LNCAP (cell line): ENCODE data around the gene WNT3A.
A peak's percentile ranks its signal among the peaks of the same experiment; 100 is the strongest.

ENCODE experiments used
- TF ChIP-seq, protein P1 (sequence below): fragments of 450-650 bp; IDR thresholded peaks from 2 replicates; pipeline ENCODE4 v1.5.1; 2017; ENCODE audit warnings: mild to moderate bottlenecking

The WNT3A gene

DNA sequence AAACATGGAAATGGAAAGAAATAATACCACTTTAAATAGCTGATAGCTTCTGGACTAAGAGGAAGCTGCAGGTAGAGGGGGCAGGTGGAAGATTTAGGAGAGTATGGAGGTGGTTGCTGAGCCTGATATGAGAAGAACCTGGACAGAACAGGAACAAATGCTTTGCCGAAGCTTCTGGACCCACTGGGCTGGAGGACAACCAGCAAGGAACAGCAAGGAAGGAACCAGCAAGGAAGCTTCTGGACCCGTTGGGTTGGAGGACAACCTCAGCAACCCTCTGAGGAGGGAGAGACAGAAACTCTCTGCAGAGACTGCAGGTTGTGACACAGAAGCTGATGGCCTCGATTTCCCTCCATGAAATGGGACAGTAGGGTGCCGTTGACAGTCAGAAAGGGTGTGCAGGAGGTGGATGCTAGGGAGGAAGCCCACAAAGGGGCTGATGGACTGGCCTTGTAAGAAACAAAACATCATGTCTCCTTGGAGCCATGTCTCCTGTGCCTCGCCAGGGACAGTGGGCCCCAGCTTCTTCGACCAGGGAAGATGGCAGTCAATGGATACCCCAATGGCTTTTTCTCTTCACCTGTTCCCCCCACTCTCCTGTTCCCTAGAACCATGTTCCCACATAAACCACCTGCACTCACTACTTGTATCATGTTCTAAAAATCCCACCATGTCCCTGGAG is 8.3 kb upstream of the WNT3A start:
- TF ChIP-seq, protein P1, sequence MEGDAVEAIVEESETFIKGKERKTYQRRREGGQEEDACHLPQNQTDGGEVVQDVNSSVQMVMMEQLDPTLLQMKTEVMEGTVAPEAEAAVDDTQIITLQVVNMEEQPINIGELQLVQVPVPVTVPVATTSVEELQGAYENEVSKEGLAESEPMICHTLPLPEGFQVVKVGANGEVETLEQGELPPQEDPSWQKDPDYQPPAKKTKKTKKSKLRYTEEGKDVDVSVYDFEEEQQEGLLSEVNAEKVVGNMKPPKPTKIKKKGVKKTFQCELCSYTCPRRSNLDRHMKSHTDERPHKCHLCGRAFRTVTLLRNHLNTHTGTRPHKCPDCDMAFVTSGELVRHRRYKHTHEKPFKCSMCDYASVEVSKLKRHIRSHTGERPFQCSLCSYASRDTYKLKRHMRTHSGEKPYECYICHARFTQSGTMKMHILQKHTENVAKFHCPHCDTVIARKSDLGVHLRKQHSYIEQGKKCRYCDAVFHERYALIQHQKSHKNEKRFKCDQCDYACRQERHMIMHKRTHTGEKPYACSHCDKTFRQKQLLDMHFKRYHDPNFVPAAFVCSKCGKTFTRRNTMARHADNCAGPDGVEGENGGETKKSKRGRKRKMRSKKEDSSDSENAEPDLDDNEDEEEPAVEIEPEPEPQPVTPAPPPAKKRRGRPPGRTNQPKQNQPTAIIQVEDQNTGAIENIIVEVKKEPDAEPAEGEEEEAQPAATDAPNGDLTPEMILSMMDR, result no peak

DNA sequence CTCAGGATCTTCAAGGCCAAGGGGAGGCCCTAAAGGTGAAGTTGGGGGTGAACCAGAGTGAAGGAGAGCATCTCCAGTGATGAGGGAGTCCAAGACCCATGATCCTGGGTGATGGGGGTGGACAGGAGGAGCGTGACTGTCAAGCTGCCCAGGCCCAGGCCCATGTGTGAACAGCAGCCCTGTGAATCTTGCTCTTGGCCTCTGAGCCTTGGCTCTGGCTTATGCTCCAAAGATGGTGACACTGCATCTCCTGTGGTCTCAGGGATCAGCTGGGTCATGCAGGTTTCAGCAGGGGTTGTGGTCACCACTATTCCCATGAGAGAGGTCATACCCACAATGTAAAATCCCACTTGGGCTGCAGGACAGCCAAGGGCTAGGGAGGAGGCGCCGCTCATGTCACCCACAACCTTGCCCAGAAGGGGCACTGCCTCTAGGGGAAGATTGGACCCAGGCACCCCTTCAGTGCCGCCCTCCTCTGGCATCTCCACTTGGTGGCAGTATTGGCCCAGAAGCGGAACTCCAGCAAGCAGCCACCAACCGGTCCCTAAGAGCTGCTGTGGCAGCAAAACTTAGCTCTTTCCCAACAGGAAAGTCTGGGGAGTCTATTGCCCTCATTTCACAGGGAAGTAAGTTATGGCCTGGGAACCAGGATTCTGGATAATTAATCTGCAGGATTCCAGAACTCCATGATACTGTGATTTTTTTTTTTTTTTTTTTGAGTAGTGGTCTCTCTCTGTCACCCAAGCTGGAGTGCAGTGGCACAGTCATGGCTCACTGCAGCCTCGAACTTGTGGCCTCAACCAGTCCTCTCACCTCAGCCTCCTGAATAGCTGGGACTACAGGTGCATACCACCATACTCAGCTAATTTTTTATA is 7.5 kb upstream of the WNT3A start:
- TF ChIP-seq, protein P1, result peak; percentile 93

- TF ChIP-seq, protein P1, result no peak
These were observed 6.4 kb upstream of the WNT3A start for GRCh38 chr1:228000416-228000815.

- TF ChIP-seq, protein P1, result no peak
These were observed 5.8 kb upstream of the WNT3A start for GRCh38 chr1:228000836-228001563.

- TF ChIP-seq, protein P1, result no peak
These were observed 4.9 kb upstream of the WNT3A start for GRCh38 chr1:228001738-228002535.

- TF ChIP-seq, protein P1, result no peak
These were observed 4.0 kb upstream of the WNT3A start for GRCh38 chr1:228002792-228003191.
